ENCODE results near the gene TCHH. TPM values are rescaled to one million over a fixed set of nuclear protein-coding genes. Genes with fewer than 3 reads are reported as not detected.

The TCHH gene
- total and polyA plus RNA-seq, 10 of the 15 experiments (the other 5 are each of a cell fraction or from before 2014, with no cell fraction given), result not detected

DNA sequence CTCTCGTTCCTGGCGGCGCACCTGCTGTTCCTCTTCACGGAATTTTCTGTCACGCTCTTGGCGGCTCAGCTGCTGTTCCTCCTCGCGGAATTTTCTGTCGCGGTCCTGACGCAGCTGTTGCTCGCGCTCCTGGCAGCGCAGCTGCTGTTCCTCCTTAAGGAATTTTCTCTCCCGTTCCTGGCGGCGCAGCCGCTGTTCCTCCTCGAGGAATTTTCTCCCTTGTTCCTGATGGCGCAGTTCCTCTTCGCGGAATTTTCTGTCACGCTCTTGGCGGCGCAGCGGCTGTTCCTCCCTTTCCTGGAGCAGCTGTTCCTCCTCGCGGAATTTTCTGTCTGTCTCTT is 6.4 kb downstream of the TCHH start:
- H3K36me3 ChIP-seq (ENCODE audit: control insufficient read depth in 2 of 2, insufficient read depth in 2 of 2, low read length in 1 of 2), result no peaks in the 10 kb centered on the region
- no peaks in the 10 kb centered on the region; the same call in 2 of the 3 replicates for H3K9me3 ChIP-seq (replicated peaks; ENCODE audit: control insufficient read depth, insufficient read depth, low read length)
- H3K27ac ChIP-seq (ENCODE audit: control insufficient read depth, insufficient read depth), result no peak overlapping the region
- DNase-seq (ENCODE audit: low read depth, low spot score) (no peak), FAIRE-seq (no peak), ATAC-seq (no peak)
- no peak overlapping the region for H2AFZ ChIP-seq (ENCODE audit: control insufficient read depth, low read depth, low read length)
- RAD21 ChIA-PET (ENCODE audit: unreplicated experiment), result no interaction called here
- no peak overlapping the region for H3K4me3 ChIP-seq
- no TSS peak for BruUV-seq (replicated peaks)
- POLR2A ChIA-PET, result no interaction called here
- WGBS (ENCODE audit: insufficient coverage, insufficient replicate concordance, low lambda C conversion rate, missing lambda C conversion rate), result 91% methylated on average over 23 of the region's 28 CpGs
- no peak overlapping the region for H3K9ac ChIP-seq (ENCODE audit: control insufficient read depth, insufficient read depth, low read length)
- peaks cover 5% of the 10 kb centered on the region for H3K4me1 ChIP-seq (ENCODE audit: control insufficient read depth, insufficient read depth, low read length)
- no peak overlapping the region for H3K4me2 ChIP-seq (ENCODE audit: control insufficient read depth, insufficient read depth)
- in situ Hi-C loops (cut with MboI), result no loop called here
- CTCF ChIA-PET, result no interaction called here
- H4K20me1 ChIP-seq (ENCODE audit: control insufficient read depth, insufficient read depth), result no peaks in the 10 kb centered on the region; the same call in 1 of the 2 replicates
- intact Hi-C loops (cut with micrococcal nuclease; ENCODE audit: unreplicated experiment), result no loop called here
- no peaks in the 10 kb centered on the region for H3K79me2 ChIP-seq (ENCODE audit: control insufficient read depth, insufficient read depth, low read length)
- peaks cover 19 to 41% of the 10 kb centered on the region in 2 experiments for H3K27me3 ChIP-seq (replicated peaks in 1 of 2; ENCODE audit: control insufficient read depth in 2 of 2, insufficient read depth in 2 of 2, low read length in 1 of 2)
- SMC1A ChIA-PET (ENCODE audit: uncharacterized antibody, unreplicated experiment), result no interaction called here
- TF ChIP-seq SMARCA5 (IDR thresholded peaks at IDR 0.05), result no peak
- no peak for TF ChIP-seq SMAD1 (IDR thresholded peaks at IDR 0.05; ENCODE audit: low read depth, partially characterized antibody)
- no peak for TF ChIP-seq ESRRA (IDR thresholded peaks at IDR 0.05; ENCODE audit: low read length)
- TF ChIP-seq ZNF384 (IDR thresholded peaks at IDR 0.05; ENCODE audit: borderline replicate concordance, low read depth, low read length), result no peak
- TF ChIP-seq USF2 (IDR thresholded peaks at IDR 0.05; ENCODE audit: borderline replicate concordance, low read depth, low read length), result no peak
- TF ChIP-seq SMC3 (IDR thresholded peaks at IDR 0.05; ENCODE audit: borderline replicate concordance, low read length), result no peak
- TF ChIP-seq SREBF1 (IDR thresholded peaks at IDR 0.05; ENCODE audit: low read length), result no peak
- no peak for TF ChIP-seq SIN3A (IDR thresholded peaks at IDR 0.05; ENCODE audit: low read depth, low read length)
- TF ChIP-seq CHD1 (IDR thresholded peaks at IDR 0.05; ENCODE audit: low read depth, low read length), result no peak
- TF ChIP-seq, protein P1, sequence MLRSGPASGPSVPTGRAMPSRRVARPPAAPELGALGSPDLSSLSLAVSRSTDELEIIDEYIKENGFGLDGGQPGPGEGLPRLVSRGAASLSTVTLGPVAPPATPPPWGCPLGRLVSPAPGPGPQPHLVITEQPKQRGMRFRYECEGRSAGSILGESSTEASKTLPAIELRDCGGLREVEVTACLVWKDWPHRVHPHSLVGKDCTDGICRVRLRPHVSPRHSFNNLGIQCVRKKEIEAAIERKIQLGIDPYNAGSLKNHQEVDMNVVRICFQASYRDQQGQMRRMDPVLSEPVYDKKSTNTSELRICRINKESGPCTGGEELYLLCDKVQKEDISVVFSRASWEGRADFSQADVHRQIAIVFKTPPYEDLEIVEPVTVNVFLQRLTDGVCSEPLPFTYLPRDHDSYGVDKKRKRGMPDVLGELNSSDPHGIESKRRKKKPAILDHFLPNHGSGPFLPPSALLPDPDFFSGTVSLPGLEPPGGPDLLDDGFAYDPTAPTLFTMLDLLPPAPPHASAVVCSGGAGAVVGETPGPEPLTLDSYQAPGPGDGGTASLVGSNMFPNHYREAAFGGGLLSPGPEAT (IDR thresholded peaks at IDR 0.05; ENCODE audit: low read depth), result no peak
- no peak for TF ChIP-seq BRCA1 (IDR thresholded peaks at IDR 0.05; ENCODE audit: low read depth, low read length)
